Measurements from ENCODE around the gene HOXC5.

The HOXC5 gene

GRCh38 chr12:53995378-53996239, 37.2 kb upstream of the HOXC5 start:
- DNase-seq (ENCODE audit: low spot score), result no peak

- no peak for DNase-seq (ENCODE audit: low spot score)
Measured at GRCh38 chr12:53996240-53997203, 36.3 kb upstream of the HOXC5 start.

- no peak for DNase-seq (ENCODE audit: low spot score)
Measured at GRCh38 chr12:53997204-53998109, 35.4 kb upstream of the HOXC5 start.

DNA sequence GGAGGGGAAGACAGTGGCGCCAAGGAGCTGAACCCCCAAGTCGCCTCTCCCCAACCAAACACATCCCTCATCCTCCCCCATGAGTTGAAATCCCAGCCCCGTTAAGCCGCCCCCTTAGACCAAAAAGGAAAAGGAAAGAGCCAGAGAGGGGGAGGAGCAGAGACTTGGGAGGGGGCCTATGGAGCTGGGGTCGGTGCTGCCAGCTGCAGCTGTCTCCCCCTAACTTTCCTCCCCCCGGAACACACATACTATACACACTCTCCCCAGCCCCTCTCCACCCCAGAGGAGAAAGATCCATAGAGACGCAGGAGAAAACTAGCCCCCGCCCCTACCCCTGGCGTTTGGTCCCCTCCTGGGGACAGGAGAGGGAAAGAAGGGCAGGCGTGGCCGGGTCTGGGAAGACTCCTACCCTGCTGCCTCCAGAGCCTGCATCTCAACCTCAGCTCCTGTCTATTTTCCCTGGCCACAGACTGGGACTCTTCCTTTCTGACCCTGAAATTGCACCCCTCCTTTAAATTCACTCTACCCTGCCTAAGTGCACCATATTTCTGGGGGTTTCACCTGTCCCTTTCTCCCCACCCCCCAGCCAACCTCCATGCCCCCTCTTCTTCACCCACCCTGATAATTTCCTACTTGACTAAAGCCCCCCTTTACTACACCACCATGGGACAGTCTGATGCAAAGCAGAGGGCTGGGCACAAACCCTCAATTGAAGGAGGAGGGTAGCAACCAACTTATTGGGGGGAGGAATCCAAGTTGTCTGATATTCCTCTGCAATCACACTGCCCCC, 34.5 kb upstream of the HOXC5 start:
- no peak for DNase-seq (ENCODE audit: low spot score)

DNA sequence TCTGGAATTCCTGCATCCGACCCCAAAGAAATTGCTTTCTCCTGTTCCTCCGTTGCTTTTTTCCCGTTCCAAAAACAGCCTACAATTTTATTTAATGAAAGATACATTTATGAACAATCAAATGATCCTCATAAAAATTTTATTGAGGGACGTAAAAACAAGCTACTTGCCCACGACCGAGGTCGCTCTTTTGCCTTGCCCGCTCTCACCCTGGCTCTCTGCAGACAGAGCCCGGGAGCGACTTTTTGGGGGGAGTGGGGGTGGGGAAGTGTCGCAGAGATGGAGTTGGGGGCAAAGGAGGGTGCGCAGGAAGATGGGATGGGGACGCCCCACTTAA, 34.0 kb upstream of the HOXC5 start:
- no peak for DNase-seq (ENCODE audit: low spot score)

- DNase-seq (ENCODE audit: low spot score), result no peak
Measured at GRCh38 chr12:53999559-54000115, 33.2 kb upstream of the HOXC5 start.

DNA sequence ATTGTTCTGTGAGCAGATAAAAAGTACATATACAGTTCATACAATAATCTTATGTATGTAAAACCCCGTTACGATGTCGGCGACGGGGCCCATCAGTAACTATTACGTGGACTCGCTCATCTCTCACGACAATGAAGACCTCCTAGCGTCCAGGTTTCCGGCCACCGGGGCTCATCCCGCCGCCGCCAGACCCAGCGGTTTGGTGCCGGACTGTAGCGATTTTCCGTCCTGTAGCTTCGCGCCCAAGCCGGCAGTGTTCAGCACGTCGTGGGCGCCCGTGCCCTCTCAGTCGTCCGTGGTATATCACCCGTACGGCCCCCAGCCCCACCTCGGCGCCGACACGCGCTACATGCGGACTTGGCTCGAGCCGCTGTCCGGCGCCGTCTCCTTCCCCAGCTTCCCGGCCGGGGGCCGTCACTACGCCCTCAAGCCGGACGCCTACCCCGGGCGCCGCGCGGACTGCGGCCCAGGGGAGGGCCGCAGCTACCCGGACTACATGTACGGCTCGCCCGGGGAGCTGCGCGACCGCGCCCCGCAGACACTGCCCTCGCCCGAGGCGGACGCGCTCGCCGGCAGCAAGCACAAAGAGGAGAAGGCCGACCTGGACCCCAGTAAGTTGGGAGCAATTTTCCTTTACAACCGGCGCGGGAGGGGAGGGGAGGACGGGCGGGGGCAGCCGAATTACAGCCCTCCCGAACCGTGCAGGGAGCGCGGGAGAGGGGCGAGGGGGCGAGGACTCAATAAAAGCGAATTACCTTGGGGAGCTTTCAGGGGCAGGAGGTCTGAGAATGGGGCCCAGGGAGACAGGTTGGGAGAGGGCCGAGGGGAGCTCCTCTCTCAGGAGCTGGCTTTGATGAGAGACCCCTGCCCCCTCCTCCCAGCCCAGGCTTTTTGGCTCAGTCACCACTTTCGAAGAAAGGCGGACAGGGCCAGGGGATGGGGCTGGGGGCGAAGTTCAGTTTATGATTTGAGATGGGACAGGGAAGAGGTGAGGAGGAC, 32.4 kb upstream of the HOXC5 start, which contains the start of gene HOXC9:
HOXC9 (plus strand) TSS at position 46 of the 999 bp plus-strand sequence; CDS start at position 74, 28 bp downstream.
- DNase-seq (ENCODE audit: low spot score), result no peak

GRCh38 chr12:54001283-54002187, 31.3 kb upstream of the HOXC5 start:
- DNase-seq (ENCODE audit: low spot score), result no peak

DNA sequence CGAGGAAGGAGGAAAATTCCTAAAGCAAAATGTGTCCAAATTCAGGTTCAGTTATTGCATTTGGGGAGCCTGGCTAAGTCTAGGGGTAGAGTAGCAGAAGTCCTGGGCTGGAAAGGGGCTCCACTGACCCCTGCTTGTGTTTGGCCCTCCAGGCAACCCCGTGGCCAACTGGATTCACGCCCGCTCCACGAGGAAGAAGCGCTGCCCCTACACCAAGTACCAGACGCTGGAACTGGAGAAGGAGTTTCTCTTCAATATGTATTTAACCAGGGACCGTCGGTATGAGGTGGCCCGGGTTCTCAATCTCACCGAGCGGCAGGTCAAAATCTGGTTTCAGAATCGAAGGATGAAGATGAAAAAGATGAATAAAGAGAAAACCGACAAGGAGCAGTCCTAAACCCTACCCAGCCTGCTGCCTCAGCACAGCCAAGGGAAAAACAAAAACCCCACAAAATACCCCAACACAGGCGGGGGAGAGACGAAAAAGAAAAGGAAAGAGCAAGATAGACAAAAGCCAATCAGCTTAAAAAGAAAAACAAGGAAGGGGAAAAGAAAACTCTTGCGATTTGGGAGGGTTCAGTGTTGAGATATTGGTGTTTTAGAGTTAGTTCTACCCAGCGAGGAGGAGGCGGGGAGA, 30.5 kb upstream of the HOXC5 start:
- DNase-seq (ENCODE audit: low spot score), result no peak

DNA sequence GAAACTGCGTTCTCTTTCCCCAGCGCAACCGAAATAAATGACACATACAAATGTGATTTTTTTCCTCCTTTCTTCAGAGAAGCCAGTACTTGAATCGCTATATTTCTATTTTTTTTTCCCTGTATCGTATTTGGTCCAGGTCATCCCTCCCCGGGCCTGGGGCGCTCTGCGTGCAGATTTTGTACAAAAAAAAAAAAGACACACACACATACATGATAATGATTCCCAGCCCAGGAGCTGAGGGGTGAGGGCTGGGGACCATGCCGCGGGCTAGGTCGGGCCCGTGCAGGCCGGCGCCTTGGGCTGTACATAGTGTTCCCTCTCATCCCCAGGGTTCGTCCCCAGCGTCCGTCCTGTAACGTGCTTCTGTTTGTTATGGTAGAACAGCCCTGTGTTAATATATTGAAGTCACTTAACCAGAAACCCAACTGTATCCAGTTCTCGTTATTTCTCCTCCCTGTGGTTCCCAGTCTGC, 29.9 kb upstream of the HOXC5 start:
- no peak for DNase-seq (ENCODE audit: low spot score)

DNA sequence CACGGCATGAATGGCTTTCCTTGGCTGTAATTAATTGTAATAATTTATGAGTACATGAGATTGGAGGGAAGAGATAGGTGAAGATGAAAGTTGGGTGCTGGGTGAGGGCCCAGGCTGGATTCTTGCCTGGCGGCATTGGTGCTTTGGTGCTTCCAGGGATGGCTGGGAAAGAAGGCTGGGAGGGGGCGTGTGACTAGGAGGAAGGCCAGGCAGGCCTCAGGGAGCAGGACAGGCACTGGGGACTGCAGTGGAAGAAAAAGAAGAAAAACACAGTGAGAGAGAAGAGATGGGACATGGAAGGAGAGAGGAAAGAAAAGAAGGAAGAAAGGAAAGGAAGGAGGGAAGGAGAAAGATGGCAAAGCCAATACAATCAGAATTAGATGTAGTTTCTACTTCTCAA, 29.2 kb upstream of the HOXC5 start:
- DNase-seq (ENCODE audit: low spot score), result no peak

GRCh38 chr12:54004063-54004840, 28.6 kb upstream of the HOXC5 start:
- DNase-seq (ENCODE audit: low spot score), result no peak

DNA sequence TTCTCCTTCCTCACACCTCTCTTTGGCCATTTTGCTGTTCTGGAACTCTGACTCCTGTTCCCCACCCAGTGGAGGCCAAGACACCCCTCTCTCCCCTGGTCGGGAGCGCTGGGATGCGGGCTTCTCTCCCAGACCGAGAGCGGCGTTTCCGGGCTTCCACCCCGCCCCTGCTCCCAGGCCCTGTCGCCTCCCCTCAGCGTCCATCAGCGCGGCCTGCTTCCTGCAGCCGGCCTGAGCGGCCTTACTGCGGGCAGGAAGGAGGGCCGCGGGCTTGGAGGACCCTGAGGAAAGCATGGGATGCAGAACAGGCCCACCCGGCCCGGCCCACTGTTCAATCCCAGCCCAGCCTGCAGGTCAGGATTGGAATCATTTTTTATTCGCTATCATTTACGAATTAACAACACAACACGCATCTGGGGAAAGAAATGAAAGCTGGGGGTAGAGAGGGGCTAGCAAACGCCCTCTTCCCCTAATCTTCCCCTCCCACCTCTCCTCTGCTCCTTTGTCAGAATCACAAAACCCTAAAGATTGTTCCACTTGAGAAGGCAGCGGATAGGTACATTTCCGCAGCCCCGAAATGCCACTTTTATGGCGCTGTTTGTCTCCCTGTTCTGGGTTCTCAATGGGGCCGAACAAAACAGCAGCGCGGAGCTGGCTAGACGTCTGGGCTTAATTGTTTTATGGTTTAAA, 27.9 kb upstream of the HOXC5 start:
- DNase-seq (ENCODE audit: low spot score), result no peak

- no peak for DNase-seq (ENCODE audit: low spot score)
Measured at GRCh38 chr12:54005531-54005852, 27.4 kb upstream of the HOXC5 start.

GRCh38 chr12:54005853-54006558, 26.8 kb upstream of the HOXC5 start:
- peak; percentile 82 for DNase-seq (ENCODE audit: low spot score)
